ENCODE data around the gene SPPL2B.
"Not testable (repeated sequence)": the region's sequence is repeated elsewhere in the genome, so short reads cannot be mapped to it uniquely, and the experiment has no call there.

The SPPL2B gene

DNA sequence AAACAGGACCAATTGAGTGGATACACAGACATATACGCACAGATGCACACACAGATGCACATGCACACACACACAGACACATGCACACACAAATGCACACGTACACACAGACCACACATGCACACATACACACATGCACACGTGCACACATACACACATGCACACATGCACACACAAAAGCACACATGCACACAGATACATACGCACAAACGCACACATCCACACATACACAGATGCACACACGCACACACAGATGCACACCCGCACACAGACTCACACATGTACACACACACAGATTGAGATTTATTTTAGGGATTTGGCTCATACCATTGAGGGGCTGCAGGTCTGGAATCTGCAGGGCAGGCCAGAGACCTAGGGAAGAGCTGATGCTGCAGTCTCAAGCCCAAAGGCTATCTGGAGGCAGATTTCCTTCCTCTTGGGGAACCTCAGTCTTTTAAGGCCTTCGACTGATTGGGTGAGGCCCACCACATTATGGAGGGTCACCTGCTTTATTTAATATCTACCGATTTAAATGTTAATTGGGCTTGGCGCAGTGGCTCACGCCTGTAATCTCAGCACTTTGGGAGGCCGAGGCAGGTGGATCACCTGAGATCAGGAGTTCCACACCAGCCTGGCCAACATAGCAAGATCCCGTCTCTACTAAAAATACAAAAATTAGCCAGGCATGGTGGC, 54.2 kb downstream of the SPPL2B start:
- Mint-ChIP-seq H3K9me3 (peaks cover 7% of the 10 kb centered on the region), H3K4me3 (no peak overlapping the region), H3K36me3 (no peaks in the 10 kb centered on the region), H3K27ac (no peak overlapping the region), H3K4me1 (peaks cover 2% of the 10 kb centered on the region)
- ATAC-seq (no peak), DNase-seq (ENCODE audit: low spot score in 2 of 2) (no peak)

DNA sequence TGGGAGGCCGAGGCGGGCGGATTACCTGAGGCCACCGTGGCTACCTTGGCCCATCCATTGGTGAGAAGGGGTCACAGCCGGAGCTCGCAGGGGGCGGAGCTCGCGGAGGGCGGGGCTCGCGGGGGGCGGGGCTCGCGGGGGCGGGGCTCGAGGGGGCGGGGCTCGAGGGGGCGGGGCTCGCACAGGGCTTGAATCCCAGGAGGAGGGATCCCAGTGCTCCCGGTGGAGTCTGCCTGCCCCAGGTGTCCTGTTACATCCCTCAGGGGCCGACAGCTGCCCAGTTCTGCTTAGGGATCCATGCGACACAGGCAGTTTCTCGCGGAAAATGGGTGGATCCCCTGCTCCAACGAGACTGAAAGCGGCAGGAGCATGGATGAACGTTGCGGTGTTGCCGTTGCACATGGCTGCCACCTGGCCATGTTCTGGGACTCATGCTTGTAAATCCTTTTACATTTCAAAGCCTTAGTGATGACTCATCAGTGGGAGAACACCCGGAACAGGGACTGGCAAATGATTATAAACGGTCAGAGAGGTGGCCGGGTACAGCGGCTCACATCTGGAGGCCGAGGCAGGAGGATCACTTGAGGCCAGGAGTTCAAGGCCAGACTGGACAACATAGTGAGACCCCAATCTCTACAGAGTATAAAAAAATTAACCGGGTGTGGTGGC, 56.7 kb downstream of the SPPL2B start:
- Mint-ChIP-seq H3K27ac (no peak overlapping the region), H3K4me3 (no peak overlapping the region), H3K9me3 (peaks cover 3% of the 10 kb centered on the region), H3K36me3 (no peaks in the 10 kb centered on the region), H3K4me1 (no peaks in the 10 kb centered on the region)
- DNase-seq (ENCODE audit: low spot score in 2 of 2) (no peak), ATAC-seq (no peak)

DNA sequence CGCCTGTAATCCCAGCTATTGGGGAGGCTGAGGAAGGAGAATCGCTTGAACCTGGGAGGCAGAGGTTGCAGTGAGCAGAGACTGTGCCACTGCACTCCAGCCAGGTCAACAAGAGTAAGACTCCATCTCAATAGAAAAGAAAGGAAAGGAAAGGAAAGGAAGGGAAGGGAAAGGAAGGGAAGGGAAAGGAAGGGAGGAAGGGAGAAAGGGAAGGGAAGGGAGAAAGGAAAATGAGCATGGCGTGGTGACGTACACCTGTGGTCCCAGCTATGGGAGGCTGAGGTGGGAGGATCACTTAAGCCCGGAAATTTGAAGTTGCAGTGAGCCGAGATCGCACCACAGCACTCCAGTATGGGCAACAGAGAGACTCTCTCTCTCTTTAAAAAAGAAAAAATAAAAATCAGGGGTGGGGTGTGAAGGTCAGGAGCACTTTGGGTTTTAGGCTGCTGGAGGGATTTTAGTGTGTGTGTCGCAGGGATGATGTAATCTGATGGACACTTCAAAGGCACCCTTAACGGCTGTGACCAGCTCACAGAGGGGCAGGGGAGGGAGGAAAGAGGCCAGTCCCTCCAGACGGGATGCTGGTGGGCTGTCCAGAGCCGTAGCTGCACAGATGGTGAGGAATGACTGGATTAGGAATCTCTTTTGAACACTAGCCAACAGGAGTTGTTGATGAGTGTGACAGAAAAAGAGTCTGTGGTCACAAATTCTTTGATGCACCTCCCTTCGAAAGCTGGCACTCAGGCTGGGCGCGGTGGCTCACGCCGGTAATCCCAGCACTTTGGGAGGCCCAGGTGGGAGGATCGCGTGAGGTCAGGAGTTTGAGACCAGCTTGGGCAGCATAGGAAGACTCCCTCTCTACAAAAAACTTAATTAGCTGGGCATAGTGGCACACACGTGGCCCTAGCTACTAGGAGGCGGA, 59.1 kb downstream of the SPPL2B start:
- H3K36me3 Mint-ChIP-seq = no peaks in the 10 kb centered on the region
- H3K27ac Mint-ChIP-seq = peak overlapping the region; percentile 48
- DNase-seq (ENCODE audit: low spot score in 2 of 2) (no peak), ATAC-seq (no peak)
- H3K4me1 Mint-ChIP-seq = peaks cover 6% of the 10 kb centered on the region
- H3K4me3 Mint-ChIP-seq = no peak overlapping the region
- no peaks in the 10 kb centered on the region for H3K9me3 Mint-ChIP-seq

DNA sequence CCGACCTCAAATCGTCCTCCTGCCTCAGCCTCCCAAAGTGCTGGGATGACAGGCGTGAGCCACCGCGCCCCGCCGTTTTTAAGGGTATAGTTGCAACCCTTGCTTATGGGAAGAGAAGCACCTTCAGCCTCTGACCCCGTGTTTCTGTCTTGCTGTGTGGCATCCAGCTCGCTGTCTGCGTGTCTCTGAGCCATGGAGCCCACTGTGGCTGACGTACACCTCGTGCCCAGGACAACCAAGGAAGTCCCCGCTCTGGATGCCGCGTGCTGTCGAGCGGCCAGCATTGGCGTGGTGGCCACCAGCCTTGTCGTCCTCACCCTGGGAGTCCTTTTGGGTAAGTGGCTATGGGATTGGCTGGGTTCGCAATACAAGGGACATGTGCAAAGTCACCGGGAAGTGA, 61.1 kb downstream of the SPPL2B start:
- H3K4me3 Mint-ChIP-seq = no peak overlapping the region
- H3K27ac Mint-ChIP-seq = no peak overlapping the region
- H3K4me1 Mint-ChIP-seq = peaks cover 6% of the 10 kb centered on the region
- DNase-seq (ENCODE audit: low spot score in 2 of 2) (no peak), ATAC-seq (no peak)
- H3K9me3 Mint-ChIP-seq = no peaks in the 10 kb centered on the region
- no peaks in the 10 kb centered on the region for H3K36me3 Mint-ChIP-seq

DNA sequence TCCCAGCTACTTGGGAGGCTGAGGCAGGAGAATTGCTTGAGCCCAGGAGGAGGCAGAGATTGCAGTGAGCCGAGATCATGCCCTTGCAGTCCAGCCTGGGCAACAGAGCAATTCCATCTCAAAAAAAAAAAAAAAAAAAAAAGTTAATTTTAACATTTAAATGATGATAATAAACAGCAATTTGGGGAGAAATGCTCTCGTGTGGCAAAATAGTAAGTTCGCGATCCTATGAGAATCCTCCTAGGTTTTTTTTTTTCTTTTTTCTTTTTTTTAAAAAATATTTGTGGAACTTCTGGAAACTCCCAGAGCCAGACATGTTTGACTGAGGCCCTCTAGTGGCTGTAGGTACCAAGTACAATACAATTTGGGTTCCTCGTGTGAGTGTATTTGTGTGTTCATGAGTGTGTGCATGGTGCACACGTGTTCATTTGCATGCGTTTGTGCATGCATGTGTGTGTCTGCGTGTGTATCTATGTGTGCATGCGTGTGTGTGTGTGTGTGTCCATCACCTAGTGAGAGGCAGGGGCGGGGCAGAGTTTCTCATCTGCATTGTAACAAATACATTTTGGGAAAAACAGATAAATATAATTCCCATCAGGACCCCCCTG, 62.7 kb downstream of the SPPL2B start:
- peaks cover 6% of the 10 kb centered on the region for H3K4me1 Mint-ChIP-seq
- peak in 1 of 2 donors; percentile 53 for DNase-seq (ENCODE audit: low spot score in 2 of 2)

DNA sequence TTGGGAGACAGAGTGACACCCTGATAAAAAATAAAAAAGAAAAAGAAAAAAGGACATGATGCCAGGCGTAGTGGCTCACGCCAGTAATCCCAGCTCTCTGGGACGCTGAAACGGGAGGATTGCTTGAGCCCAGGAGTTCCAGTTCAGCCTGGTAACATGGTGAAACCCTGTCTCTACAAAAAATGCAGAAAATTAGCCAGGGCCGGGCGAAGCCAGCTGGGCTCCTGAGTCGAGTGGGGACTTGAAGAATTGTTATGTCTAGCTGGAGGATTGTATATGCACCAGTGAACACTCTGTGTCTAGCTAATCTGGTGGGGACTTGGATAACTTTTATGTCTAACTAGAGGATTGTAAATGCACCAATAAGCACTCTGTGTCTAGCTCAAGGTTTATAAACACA, 63.9 kb downstream of the SPPL2B start:
- Mint-ChIP-seq H3K4me3 (no peak overlapping the region), H3K27ac (no peak overlapping the region), H3K9me3 (no peaks in the 10 kb centered on the region), H3K36me3 (no peaks in the 10 kb centered on the region), H3K4me1 (peaks cover 6% of the 10 kb centered on the region)
- DNase-seq (ENCODE audit: low spot score in 2 of 2) (no peak), ATAC-seq (no peak)

More for the DNA sequence above, 62.7 kb downstream of the SPPL2B start:
- Mint-ChIP-seq H3K36me3 (no peaks in the 10 kb centered on the region), H3K9me3 (no peaks in the 10 kb centered on the region), H3K27ac (no peak overlapping the region), H3K4me3 (no peak overlapping the region)
- ATAC-seq = peak; percentile 56

DNA sequence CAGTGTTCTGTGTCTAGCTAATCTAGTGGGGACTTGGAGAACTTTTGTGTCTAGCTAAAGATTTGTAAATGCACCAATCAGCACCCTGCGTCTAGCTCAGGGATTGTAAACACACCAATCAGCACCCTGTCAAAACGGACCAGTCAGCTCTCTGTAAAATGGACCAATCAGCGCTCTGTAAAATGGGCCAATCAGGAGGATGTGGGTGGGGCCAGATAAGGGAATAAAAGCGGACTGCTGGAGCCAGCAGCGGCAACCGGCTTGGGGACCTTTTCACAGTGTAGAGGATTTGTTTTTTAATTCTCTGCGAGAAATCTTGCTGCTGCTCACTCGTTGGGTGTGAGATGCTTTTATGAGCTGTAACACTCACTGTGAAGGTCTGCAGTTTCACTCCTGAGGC, 64.4 kb downstream of the SPPL2B start:
- not testable (repeated sequence) for H3K9me3 Mint-ChIP-seq; H3K36me3 Mint-ChIP-seq; H3K4me1 Mint-ChIP-seq; ATAC-seq; DNase-seq (ENCODE audit: low spot score in 2 of 2); H3K27ac Mint-ChIP-seq; H3K4me3 Mint-ChIP-seq

DNA sequence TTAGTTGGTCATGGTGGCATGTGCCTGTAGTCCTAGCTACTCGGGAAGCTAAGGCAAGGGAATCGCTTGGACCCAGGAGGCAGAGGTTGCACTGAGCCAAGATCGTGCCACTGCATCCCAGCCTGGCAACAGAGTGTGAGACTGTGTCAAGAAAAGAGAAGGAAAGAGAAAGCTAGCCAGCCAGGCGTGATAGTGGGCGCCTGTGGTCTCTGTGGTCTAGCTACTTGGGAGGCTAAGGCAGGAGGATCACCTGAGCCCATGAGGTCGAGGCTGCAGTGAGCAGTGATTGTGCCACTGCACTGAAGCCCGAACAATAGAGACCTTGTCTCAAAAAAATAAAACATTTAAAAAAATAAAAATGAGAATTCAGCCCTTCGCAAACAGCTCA, 65.6 kb downstream of the SPPL2B start:
- Mint-ChIP-seq H3K4me3 (no peak overlapping the region), H3K36me3 (no peaks in the 10 kb centered on the region), H3K27ac (no peak overlapping the region), H3K4me1 (peaks cover 6% of the 10 kb centered on the region), H3K9me3 (no peaks in the 10 kb centered on the region)
- ATAC-seq (no peak), DNase-seq (ENCODE audit: low spot score in 2 of 2) (no peak)

DNA sequence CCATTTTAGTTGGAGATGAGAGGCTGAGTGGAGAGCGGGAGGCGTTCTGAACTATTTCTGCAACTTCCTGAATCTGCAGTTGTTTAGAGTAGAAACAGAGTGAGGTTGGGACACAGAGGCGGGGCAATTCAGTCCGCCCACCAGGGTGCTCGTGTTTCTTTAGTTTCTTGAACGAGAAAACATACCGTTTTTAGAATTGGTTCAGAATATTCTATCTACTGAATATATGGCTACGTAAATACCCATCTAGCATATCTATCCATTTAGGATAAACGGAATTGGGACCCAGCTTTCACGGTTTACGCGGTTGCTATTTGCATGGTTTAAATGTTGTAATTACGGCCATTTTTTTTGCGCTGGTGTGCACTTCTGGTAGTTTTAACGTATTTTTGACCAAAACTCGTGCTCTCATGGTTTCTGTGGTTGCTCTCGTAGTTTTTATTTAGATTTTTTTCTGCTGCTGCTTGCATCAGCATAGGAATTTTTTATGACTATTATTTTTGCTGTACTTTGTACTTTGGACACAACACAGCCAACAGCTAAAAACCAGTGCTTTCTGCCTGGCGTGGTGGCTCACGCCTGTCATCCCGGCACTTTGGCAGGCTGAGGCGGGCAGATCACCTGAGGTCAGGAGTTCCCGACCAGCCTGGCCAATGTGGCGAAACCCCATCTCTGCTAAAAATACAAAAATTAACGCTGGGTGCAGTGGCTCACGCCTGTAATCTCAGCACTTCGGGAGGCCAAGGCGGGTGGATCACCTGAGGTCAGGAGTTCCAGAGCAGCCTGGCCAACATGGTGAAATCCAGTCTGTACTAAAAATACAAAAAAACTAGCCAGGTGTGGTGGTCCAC, 66.2 kb downstream of the SPPL2B start:
- DNase-seq (ENCODE audit: low spot score in 2 of 2) (no peak), ATAC-seq (no peak)
- Mint-ChIP-seq H3K27ac (no peak overlapping the region), H3K4me1 (peaks cover 6% of the 10 kb centered on the region), H3K36me3 (no peaks in the 10 kb centered on the region), H3K9me3 (no peaks in the 10 kb centered on the region), H3K4me3 (no peak overlapping the region)

DNA sequence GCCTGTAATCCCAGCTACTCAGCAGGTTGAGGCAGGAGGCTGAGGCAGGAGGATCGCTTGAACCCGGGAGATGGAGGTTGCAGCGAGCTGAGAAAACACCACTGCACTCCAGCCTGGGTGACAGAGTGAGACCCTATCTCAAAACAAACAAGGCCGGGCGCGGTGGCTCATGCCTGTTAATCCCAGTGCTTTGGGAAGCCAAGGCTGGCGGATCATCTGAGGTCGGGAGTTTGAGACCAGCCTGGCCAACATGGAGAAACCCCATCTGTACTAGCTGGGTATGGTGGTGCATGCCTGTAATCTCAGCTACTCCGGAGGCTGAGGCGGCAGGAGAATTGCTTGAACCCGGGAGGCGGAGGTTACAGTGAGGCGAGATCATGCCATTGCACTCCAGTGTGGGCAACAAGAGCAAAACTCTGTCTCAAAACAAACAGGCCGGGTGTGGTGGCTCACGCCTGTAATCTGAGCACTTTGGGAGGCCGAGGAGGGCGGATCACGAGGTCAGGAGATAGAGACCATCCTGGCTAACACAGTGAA, 66.9 kb downstream of the SPPL2B start:
- not testable (repeated sequence) for DNase-seq (ENCODE audit: low spot score in 2 of 2); H3K9me3 Mint-ChIP-seq; H3K4me1 Mint-ChIP-seq; H3K27ac Mint-ChIP-seq; H3K36me3 Mint-ChIP-seq; ATAC-seq; H3K4me3 Mint-ChIP-seq

DNA sequence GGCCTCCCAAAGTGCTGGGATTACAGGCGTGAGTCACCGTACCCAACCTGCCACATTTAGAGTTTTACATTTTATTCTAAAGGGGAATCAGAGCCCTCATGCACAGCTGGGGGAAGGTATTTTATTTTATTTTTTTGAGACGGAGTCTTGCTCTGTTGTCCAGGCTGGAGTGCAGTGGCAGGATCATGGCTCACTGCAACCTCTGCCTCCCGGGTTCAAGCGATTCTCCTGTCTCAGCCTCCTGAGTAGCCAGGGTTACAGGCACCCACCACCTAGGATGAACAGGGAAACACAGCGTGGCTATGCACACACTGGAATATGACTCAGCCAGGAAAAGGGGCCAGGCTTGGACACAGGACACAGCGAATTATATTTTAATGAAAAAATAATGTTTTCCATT, 68.7 kb downstream of the SPPL2B start:
- H3K4me3 Mint-ChIP-seq; H3K4me1 Mint-ChIP-seq; DNase-seq (ENCODE audit: low spot score in 2 of 2); ATAC-seq; H3K36me3 Mint-ChIP-seq; H3K9me3 Mint-ChIP-seq; H3K27ac Mint-ChIP-seq: not testable (repeated sequence)

DNA sequence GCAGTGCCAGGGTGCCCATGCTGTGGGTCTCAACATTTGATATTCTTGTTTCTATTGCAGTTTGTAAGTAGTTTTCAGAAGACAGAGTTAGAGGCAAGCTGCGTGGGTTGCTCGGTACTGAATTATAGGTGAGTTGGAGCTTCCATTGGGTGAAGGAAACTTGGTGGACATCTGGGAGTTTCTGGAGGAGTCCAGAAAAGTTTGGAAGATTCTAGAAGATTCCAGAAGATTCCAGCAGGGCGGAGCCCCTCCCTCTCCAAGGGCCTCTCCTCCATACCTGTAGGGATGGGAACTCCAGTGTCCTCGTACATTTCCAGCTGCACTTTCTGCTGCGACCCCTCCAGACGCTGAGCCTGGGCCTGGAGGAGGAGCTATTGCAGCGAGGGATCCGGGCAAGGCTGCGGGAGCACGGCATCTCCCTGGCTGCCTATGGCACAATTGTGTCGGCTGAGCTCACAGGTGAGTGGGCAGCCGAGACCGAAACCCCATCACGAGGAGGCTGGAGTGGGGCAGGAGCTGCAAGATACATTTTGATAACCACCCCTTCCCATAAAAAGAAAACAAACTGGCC, 70.3 kb downstream of the SPPL2B start:
- ATAC-seq (no peak), DNase-seq (ENCODE audit: low spot score in 2 of 2) (no peak)
- no peaks in the 10 kb centered on the region for H3K4me1 Mint-ChIP-seq
- no peaks in the 10 kb centered on the region for H3K36me3 Mint-ChIP-seq
- no peak overlapping the region for H3K4me3 Mint-ChIP-seq
- no peak overlapping the region for H3K27ac Mint-ChIP-seq
- H3K9me3 Mint-ChIP-seq = no peaks in the 10 kb centered on the region

DNA sequence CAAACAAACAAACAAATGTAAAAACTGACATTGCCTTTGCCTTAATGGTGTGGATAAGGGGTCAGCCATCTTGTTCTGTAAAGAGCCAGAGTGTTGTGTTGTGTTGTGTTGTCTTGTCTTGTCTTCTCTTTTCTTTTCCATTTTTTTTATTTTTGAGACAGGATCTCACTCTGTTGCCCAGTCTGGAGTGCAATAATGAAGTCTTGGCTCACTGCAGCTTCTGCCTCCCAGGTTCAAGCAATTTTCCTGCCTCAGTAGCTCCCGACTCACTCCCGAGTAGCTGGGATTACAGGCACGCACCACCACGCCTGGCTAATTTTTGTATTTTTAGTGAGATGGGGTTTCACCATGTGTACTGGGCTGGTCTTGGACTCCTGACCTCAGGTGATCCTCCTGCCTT, 71.1 kb downstream of the SPPL2B start:
- no peak overlapping the region for H3K4me3 Mint-ChIP-seq
- ATAC-seq (no peak), DNase-seq (ENCODE audit: low spot score in 2 of 2) (no peak)
- H3K4me1 Mint-ChIP-seq = no peaks in the 10 kb centered on the region
- no peaks in the 10 kb centered on the region for H3K9me3 Mint-ChIP-seq
- H3K27ac Mint-ChIP-seq = no peak overlapping the region
- H3K36me3 Mint-ChIP-seq = no peaks in the 10 kb centered on the region

Data from stimulated activated effector memory CD8-positive, alpha-beta T cell treated with anti-CD3 and anti-CD28 coated beads, Interleukin-12 subunit alpha, Interleukin-12 subunit beta, amount 100 ng/mL, for 72 hours (primary cell).